ENCODE results near the gene TUBGCP6.

GRCh38 chr22:50264946-50265669, 20.3 kb upstream of the TUBGCP6 start:
- TF ChIP-seq CTCF (IDR thresholded peaks at IDR 0.05) (no peak), POLR2A (IDR thresholded peaks at IDR 0.05) (no peak)
